NCI-H82 treated with DMSO at 0.1 percent for 48 hours (cell line): Measurements from ENCODE around the gene INSYN2A.
A peak's percentile ranks its signal among the peaks of the same experiment; 100 is the strongest.

Experiments used
- DNase-seq: peaks from one replicate; lab custom pipeline; 2025; ENCODE audit not compliant: unreplicated experiment; lab: John Stamatoyannopoulos, UW

The INSYN2A gene

DNA sequence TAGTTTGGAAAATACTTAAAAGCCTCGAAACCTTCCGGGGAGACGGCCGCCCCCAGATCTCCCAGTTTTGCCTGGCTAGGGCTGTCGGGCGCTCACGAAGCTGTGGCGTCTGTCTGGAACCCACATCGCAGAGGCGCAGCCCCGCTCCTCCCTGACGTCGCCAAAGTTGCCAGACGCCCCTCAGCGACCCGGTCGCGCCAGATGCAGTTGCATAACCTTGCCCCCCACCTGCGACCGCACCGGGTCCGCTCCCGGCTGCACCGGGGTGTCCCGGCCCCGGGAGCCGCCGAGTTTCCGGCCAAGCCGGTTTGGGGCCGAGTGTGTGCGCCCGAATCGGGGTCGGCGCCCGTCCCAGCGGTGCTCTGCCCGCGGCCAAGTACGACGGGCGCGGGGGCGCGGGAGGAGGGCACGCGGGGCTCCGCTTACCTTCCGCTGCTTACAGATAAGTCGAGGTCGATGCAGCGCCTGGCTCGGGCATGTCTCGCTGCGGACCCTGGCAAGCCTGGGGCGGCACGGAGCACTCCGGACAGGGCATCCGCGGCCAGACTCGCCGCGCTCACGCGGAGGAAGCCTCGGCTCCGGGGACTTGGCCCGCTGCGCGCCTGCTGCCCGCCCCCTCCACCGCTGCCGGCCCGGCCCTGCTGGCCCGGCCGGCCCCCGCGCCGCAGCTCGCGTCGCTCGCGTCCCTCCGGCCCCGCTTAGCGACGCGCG lies 665 bp downstream of the INSYN2A start:
- no peak for DNase-seq

- DNase-seq: no peak
Measured at GRCh38 chr10:127195041-127195506, 1.3 kb downstream of the INSYN2A start.

DNA sequence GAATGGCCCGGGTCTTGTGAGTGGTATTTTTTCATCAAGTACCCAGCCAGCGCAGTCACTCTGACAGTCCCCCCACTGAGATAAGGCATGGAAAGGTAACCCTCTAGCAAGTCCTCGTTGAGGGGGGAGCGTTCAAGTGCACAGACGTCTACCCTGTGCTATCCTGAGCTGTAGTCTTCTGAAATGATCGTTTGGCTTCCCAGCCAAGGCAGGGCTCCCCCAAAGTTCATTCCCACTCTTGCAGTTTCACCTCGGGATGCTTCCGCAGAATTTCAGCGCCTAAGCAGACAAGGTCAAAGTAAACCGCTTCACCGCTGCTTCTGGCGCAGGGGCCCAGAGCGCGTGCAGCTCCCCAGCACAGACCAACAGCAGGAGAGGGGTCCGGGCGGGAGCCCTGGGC lies 1.8 kb downstream of the INSYN2A start:
- no peak for DNase-seq

- no peak for DNase-seq
Measured at GRCh38 chr10:127194111-127194510, 2.3 kb downstream of the INSYN2A start.

GRCh38 chr10:127193125-127193524 lies 3.3 kb downstream of the INSYN2A start:
- DNase-seq: no peak

DNA sequence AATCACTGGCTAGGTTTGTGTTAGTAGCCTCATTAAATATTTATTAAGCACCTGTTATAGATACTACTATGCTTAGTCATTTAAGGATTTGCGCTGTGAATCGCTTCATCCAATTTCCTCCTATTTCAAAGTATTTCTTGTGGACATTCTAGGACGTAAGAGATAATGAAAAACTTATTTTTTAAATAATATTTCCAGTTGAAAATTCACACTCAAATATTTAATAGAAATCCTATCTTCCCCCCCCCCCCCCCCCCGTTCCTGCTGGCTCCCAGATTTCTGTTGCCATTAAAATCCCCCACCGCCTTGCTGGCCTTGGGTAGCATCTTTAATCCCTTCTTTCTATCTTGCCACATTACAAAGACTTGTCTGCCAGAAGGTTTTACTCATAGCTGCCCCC lies 6.0 kb downstream of the INSYN2A start:
- DNase-seq: no peak

- DNase-seq: no peak
Measured at GRCh38 chr10:127189226-127189625, 7.2 kb downstream of the INSYN2A start.

GRCh38 chr10:127186813-127187212 lies 9.6 kb downstream of the INSYN2A start:
- DNase-seq: no peak

- DNase-seq: no peak
Measured at GRCh38 chr10:127184582-127184981, 11.8 kb downstream of the INSYN2A start.

GRCh38 chr10:127182161-127182560 lies 14.2 kb downstream of the INSYN2A start:
- DNase-seq: no peak

- no peak for DNase-seq
Measured at GRCh38 chr10:127179612-127180250, 16.7 kb downstream of the INSYN2A start.

DNA sequence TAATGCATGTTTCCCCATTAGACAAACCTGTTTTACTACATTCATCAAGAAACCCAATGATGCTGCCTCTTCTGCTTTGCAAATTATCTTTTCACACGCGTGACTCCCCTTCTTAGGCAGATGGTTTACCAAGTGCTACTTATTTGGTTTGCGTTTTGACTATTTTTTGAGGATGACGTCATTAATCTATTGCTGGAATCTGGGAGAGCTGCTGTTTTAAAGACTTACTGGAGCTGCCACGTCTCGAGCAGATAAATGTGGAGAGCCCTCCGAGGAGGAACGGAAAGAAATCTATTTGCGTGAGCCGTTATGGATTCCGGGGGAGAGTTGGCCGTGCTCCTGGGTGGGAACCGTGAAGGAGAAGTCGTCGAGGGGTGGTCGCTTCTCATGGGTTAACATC lies 19.7 kb downstream of the INSYN2A start:
- DNase-seq: no peak

- DNase-seq: no peak
Measured at GRCh38 chr10:127175357-127176110, 20.9 kb downstream of the INSYN2A start.

DNA sequence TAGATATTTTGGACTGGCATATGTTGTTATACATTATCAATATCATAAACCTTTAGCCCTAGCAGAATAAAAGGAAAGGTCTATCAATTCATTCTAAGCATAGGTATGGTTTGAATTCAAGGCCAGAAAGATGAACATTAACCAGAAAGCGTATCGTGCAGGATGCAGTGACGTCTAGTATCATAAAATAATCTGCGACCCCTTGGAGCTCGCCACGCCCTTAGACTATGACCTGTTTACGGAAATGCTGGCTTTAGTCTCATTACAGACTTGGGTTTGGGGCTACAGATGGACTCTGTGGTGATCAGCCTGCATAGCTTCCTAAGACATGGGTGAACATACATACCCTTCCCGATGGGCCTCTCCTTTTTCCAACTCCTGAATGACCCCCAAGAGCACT lies 21.5 kb downstream of the INSYN2A start:
- DNase-seq: no peak

GRCh38 chr10:127168261-127168660 lies 28.1 kb downstream of the INSYN2A start:
- DNase-seq: no peak

GRCh38 chr10:127162841-127163240 lies 33.5 kb downstream of the INSYN2A start:
- DNase-seq: no peak

GRCh38 chr10:127161482-127161881 lies 34.9 kb downstream of the INSYN2A start:
- DNase-seq: no peak

DNA sequence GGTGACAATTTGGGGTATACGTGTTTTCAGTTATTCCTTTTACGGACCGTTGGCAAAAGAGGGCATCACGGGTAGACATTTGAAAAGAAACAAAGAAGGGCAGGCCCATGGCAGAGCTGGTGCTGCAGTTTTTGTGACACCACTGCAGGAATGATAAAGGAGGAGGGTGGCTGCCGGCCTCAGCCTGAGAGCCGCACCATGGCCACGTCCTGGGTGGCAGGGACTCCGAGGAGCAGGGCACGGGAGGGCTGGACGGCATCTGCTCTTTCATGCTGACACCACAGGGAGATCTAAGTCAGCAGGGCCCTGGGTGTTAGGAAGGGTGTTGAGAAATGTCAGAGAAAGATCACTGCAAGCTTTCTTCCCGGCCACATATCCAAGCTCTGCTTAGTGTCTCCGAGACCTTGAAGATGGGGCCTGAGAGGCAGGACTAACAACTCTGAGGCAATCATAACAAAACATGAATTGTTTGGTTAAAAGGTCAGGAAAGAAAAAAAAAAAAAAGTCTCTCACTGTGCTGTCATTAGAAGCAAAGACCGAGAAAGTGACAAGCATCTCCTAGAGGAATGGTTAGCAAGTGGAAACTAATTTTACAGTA lies 36.6 kb downstream of the INSYN2A start:
- DNase-seq: no peak

DNA sequence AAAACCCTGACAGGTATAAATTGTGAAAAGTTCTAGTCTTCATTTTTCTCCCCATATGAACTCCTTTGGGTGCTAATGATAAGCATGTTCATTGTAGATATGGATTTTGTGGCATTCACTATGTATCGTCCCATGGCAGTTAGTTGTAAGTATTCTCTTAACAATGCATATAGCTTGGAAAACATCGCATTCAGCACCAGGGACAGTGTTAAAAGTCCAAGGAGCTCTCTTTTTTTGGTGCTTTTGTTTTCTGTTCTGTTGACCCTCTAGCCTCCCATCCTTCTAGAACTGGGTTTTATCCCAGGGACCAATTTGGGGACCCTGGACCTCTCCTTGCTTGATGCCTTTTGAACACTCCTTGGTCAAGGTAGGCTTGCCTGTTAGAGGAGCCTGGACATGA lies 37.7 kb downstream of the INSYN2A start:
- no peak for DNase-seq

DNA sequence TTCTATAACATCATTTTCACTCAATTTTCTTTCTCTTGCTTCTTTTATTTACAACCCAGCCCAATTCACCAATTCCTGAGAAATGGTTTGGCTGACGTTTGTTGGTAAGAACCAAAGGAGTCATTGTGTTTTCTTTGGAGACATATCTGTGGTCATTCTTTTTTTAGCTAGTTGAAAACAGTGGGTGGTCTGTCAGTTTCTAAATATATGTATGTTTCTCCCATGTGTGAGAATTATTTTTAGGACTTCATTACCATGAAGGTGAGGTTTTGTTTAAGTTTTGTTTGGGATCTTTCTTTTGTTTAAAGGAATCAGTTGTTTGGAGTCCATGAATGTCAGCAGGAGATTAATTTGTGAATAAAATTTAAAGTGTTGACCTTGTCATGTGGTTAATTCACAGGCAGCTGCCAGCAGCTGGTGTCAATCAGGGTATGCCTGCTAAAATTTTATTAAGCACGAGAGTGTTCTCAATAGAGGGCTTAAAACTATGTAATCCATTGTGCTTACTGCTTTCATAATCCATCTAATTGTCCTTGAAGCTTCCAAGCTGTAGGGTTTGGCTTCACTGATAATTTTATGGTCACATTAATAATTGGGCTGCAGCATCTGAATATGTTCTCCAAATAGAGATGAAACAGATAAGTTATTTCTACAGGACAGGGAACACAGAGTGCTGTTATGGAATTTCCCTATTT lies 38.7 kb downstream of the INSYN2A start:
- DNase-seq: peak; percentile 4

- no peak for DNase-seq
Measured at GRCh38 chr10:127157089-127157488, 39.3 kb downstream of the INSYN2A start.
